Measurements from ENCODE around the gene NOL3.

NOL3 gene

DNA sequence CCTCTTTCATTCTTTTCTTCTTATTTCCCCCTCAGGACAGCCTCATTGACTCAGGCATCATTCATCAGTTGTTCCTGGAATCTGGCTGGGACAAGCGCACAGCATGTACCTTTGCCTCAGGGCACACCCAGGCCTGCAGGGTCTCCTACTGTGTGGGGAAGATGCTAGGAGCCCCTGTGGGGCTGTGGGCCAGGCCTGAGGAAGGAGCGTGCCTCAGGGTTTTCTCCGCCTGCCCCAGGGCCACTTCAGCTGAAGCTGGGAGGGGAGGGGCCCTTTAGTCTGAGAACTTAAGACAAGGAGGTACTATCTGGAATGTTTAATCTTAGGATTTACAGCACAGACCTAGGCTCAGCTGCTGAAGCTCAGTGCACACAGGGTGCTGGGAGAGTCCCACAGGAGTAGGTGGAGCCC is 36.5 kb downstream of the NOL3 start:
- H3K27ac ChIP-seq, result no peak overlapping the region
- TF ChIP-seq CTCF (conservative IDR thresholded peaks at IDR 0.05), result no peak

DNA sequence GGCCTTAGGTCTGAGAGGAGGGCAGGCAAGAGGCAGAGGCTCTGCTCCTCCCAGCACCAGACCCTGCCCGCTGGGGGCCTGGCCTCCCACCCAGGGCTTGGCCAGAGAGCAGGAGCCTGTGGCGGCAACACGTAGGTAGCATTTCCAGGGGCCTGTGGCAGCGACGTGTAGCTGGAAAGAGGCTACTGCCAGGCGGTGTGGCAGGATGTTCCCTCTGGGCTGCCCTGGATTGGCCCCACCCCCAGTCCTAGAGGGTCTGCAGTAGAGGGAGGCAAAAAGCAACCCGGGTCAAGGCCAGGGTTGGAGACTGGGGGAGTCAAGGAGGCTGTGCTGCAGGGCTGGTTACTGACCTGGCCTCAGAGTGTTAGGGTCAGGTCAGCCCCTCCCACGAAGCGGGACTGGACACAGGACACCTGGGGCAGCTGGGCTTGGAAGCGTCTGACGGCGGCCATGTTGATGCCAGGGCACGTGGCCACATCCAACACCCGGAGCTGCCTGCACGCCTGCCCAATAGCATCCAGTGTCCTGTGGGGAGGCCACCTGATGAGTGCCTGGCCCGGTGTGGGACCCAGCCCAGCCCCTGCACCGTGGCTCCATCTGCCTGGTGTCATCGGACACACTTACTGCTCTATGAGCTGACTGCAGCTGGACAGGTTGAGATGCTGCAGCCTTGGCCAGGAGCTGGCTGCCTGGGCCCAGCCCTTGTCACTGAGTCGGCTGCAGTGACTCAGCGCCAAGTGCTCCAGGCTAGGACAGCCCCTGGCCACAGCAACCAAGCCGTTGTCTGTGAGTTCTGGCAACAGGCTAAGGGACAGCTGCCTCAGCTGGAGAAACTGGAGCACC is 37.1 kb downstream of the NOL3 start:
- no peak for TF ChIP-seq CTCF (conservative IDR thresholded peaks at IDR 0.05)
- H3K27ac ChIP-seq, result no peak overlapping the region

DNA sequence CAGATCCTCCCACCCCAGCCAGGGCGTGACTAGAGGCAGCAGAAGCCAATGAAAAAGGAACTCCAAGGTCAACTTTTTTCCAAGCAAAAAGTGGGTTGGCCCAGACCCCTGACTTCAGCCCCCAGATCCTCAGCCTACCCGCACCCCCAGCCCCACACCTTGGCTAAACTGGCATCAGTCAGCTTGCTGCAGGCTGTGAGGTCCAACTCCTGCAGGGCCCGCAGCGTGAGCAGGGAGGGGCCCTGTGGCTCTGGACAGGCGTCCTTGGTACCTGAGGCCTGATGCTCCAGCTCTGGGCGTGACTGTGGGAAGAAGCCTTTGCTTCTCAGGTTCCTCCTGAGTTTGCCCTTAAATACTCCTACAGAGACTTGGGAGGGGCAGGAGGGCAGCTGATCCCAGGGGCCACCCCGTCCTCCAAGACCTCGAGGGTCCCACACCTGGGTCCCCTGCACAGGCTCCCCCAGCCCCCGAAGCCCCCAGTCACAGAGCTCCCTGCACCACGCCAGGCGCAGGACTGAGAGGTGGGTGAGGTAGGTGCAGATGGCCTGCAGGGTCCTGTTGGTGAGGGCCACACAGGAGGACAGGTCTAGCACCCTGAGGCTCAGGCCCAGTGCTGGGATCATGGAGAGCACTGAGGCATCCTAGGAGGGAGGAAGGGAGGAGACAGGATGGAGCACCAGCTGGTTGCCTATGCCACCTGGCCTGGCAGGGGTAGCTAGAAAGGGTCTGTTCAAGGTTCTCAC is 38.0 kb downstream of the NOL3 start:
- no peak for TF ChIP-seq CTCF (conservative IDR thresholded peaks at IDR 0.05)
- no peak overlapping the region for H3K27ac ChIP-seq

GRCh38 chr16:67209565-67209964 is 39.2 kb downstream of the NOL3 start:
- TF ChIP-seq CTCF (conservative IDR thresholded peaks at IDR 0.05), result no peak
- no peak overlapping the region for H3K27ac ChIP-seq

DNA sequence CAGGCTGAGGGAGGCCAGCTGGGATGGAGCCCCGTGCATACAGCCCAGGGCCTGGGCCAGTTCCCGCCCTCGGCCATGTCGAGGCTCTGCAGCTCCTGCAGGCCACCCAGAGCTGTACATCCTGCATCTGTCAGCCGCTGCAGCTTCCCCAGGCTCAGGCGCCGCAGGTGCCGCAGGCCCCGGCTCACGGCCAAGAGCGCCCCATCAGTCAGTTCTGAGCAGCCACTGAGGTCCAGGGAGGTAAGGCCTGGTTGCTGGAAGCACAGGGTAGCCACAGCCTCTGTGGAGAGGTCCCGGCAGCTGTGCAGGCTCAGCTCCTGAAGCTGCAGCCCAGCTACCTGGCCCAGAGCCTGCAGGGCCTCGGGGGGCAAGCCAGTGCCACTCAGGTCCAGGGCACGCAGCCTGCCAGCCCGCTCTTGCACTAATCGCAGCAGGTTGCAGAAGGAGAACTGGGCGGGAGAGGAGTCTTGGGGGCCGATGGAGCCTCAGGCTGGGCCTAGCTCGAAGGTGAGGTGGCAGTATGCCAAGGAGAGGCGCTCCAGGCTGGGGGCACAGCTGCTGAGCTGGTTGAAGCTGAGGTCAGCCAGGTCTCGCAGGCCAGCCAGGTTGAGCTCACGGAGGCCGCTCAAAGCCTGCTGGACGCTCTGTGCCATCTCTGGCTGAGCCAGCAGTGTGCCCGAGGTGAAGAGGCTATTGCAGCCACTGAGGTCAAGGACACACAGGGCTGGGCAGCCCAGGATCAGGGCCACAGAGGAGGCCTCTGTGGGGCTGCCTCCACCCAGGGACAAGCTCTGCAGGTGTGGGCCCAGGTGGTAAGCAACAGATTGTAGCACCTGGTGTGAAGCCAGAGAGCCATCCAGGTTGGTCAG is 40.0 kb downstream of the NOL3 start:
- no peak for TF ChIP-seq CTCF (conservative IDR thresholded peaks at IDR 0.05)
- H3K27ac ChIP-seq, result no peak overlapping the region

- H3K27ac ChIP-seq, result no peak overlapping the region
- no peak for TF ChIP-seq CTCF (conservative IDR thresholded peaks at IDR 0.05)
Measured at GRCh38 chr16:67211674-67212073, 41.3 kb downstream of the NOL3 start.

GRCh38 chr16:67212766-67213165 is 42.4 kb downstream of the NOL3 start:
- TF ChIP-seq CTCF (conservative IDR thresholded peaks at IDR 0.05), result no peak
- H3K27ac ChIP-seq, result no peak overlapping the region
